HL-60/S4 treated with phorbol 12-myristate 13-acetate at 8.2 ng/mL for 4 days and 3 days (cell line): ENCODE measurements around the gene ARFIP2.
"Not testable (repeated sequence)": the region's sequence is repeated elsewhere in the genome, so short reads cannot be mapped to it uniquely, and the experiment has no call there.

Source experiments
- in situ Hi-C: fragments of 300-500 bp; cut with MboI; formaldehyde crosslinking; loops from 2 replicates; pipeline ENCODE4 v1.15.0; 2022; ENCODE audit warnings: low sequenced_read_pairs

Gene ARFIP2

GRCh38 chr11:6481012-6481923 lies at the start of gene ARFIP2, which contains the start of gene TIMM10B:
TSS of gene ARFIP2 (minus strand) at chr11:6481331. CDS start at chr11:6480421, 910 bp downstream.
TSS of gene TIMM10B (plus strand) at chr11:6481501. CDS start at chr11:6481517, 16 bp downstream.
- in situ Hi-C loops, result no loop called here

- in situ Hi-C loops, result no loop called here
Observed at GRCh38 chr11:6530848-6531247, 49.7 kb upstream of the ARFIP2 start.

GRCh38 chr11:6529266-6529665 lies 48.1 kb upstream of the ARFIP2 start:
- in situ Hi-C loops, result no loop called here

GRCh38 chr11:6526411-6527135 lies 45.4 kb upstream of the ARFIP2 start:
- in situ Hi-C loops, result no loop called here

- in situ Hi-C loops, result no loop called here
Observed at GRCh38 chr11:6523253-6523652, 42.1 kb upstream of the ARFIP2 start.

- in situ Hi-C loops, result not testable (repeated sequence)
Observed at GRCh38 chr11:6521946-6522345, 40.8 kb upstream of the ARFIP2 start.

GRCh38 chr11:6520265-6520664 lies 39.1 kb upstream of the ARFIP2 start:
- in situ Hi-C loops, result no loop called here

- in situ Hi-C loops, result no loop called here
Observed at GRCh38 chr11:6516865-6517264, 35.7 kb upstream of the ARFIP2 start.

GRCh38 chr11:6505577-6506240 lies 24.6 kb upstream of the ARFIP2 start:
- in situ Hi-C loops, result no loop called here

- in situ Hi-C loops, result no loop called here
Observed at GRCh38 chr11:6504166-6504565, 23.0 kb upstream of the ARFIP2 start.

- in situ Hi-C loops, result no loop called here
Observed at GRCh38 chr11:6502382-6502781, 21.3 kb upstream of the ARFIP2 start.

GRCh38 chr11:6498544-6498943 lies 17.4 kb upstream of the ARFIP2 start:
- in situ Hi-C loops, result no loop called here

GRCh38 chr11:6498121-6498520 lies 17.0 kb upstream of the ARFIP2 start:
- in situ Hi-C loops, result no loop called here

GRCh38 chr11:6497069-6497839 lies 16.1 kb upstream of the ARFIP2 start, which contains the start of gene DNHD1:
TSS of gene DNHD1 (plus strand) at chr11:6497280. CDS start at chr11:6498216, 936 bp downstream.
- in situ Hi-C loops, result no loop called here

GRCh38 chr11:6489306-6489705 lies 8.2 kb upstream of the ARFIP2 start:
- in situ Hi-C loops, result no loop called here

GRCh38 chr11:6488821-6489220 lies 7.7 kb upstream of the ARFIP2 start:
- in situ Hi-C loops, result no loop called here

GRCh38 chr11:6488342-6488741 lies 7.2 kb upstream of the ARFIP2 start:
- in situ Hi-C loops, result no loop called here

GRCh38 chr11:6486938-6487337 lies 5.8 kb upstream of the ARFIP2 start:
- in situ Hi-C loops, result no loop called here

- in situ Hi-C loops, result no loop called here
Observed at GRCh38 chr11:6486256-6486655, 5.1 kb upstream of the ARFIP2 start.

- in situ Hi-C loops, result no loop called here
Observed at GRCh38 chr11:6485661-6486060, 4.5 kb upstream of the ARFIP2 start.
